ENCODE data around the gene ERBB4.
"Not testable (repeated sequence)": the region's sequence is repeated elsewhere in the genome, so short reads cannot be mapped to it uniquely, and the experiment has no call there.

Gene ERBB4

GRCh38 chr2:212194396-212194795 lies 344.2 kb downstream of the ERBB4 start:
- no peaks in the 10 kb centered on the region for H3K27me3 ChIP-seq
- no peak overlapping the region for H3K4me3 ChIP-seq (ENCODE audit: low read depth in 1 of 2, low read length in 1 of 2)
- H3K36me3 ChIP-seq = no peaks in the 10 kb centered on the region
- H3K4me1 ChIP-seq (ENCODE audit: control insufficient read depth in 1 of 2, insufficient read depth in 1 of 2, low read depth in 1 of 2, low read length in 1 of 2) = no peaks in the 10 kb centered on the region
- H3K27ac ChIP-seq = no peak overlapping the region
- no peak for TF ChIP-seq CTCF (IDR thresholded peaks at IDR 0.05)
- no peaks in the 10 kb centered on the region for H3K9me3 ChIP-seq

- no peaks in the 10 kb centered on the region for H3K36me3 ChIP-seq
- no peak overlapping the region for H3K27ac ChIP-seq
- H3K27me3 ChIP-seq = no peaks in the 10 kb centered on the region
- no peaks in the 10 kb centered on the region for H3K9me3 ChIP-seq
- no peak for TF ChIP-seq CTCF (IDR thresholded peaks at IDR 0.05)
- no peaks in the 10 kb centered on the region for H3K4me1 ChIP-seq (ENCODE audit: control insufficient read depth in 1 of 2, insufficient read depth in 1 of 2, low read depth in 1 of 2, low read length in 1 of 2)
- no peak overlapping the region for H3K4me3 ChIP-seq (ENCODE audit: low read depth in 1 of 2, low read length in 1 of 2)
Measured at GRCh38 chr2:212193803-212194202, 344.8 kb downstream of the ERBB4 start.

GRCh38 chr2:212193056-212193455 lies 345.5 kb downstream of the ERBB4 start:
- H3K9me3 ChIP-seq = no peaks in the 10 kb centered on the region
- H3K36me3 ChIP-seq = no peaks in the 10 kb centered on the region
- no peaks in the 10 kb centered on the region for H3K4me1 ChIP-seq (ENCODE audit: control insufficient read depth in 1 of 2, insufficient read depth in 1 of 2, low read depth in 1 of 2, low read length in 1 of 2)
- no peak for TF ChIP-seq CTCF (IDR thresholded peaks at IDR 0.05)
- no peak overlapping the region for H3K4me3 ChIP-seq (ENCODE audit: low read depth in 1 of 2, low read length in 1 of 2)
- H3K27me3 ChIP-seq = no peaks in the 10 kb centered on the region
- no peak overlapping the region for H3K27ac ChIP-seq

- H3K4me3 ChIP-seq (ENCODE audit: low read depth in 1 of 2, low read length in 1 of 2); H3K4me1 ChIP-seq (ENCODE audit: control insufficient read depth in 1 of 2, insufficient read depth in 1 of 2, low read depth in 1 of 2, low read length in 1 of 2); H3K27ac ChIP-seq; H3K36me3 ChIP-seq; H3K9me3 ChIP-seq; H3K27me3 ChIP-seq: not testable (repeated sequence)
Measured at GRCh38 chr2:212191438-212191837, 347.2 kb downstream of the ERBB4 start.

- Histone ChIP-seq H3K4me3 (ENCODE audit: low read depth in 1 of 2, low read length in 1 of 2) (no peak overlapping the region), H3K9me3 (no peaks in the 10 kb centered on the region), H3K36me3 (no peaks in the 10 kb centered on the region), H3K4me1 (ENCODE audit: control insufficient read depth in 1 of 2, insufficient read depth in 1 of 2, low read depth in 1 of 2, low read length in 1 of 2) (no peaks in the 10 kb centered on the region), H3K27me3 (no peaks in the 10 kb centered on the region), H3K27ac (no peak overlapping the region)
- TF ChIP-seq CTCF (IDR thresholded peaks at IDR 0.05) = no peak
Measured at GRCh38 chr2:212186166-212186565, 352.4 kb downstream of the ERBB4 start.

- Histone ChIP-seq H3K36me3 (no peaks in the 10 kb centered on the region), H3K27me3 (no peaks in the 10 kb centered on the region), H3K4me3 (ENCODE audit: low read depth in 1 of 2, low read length in 1 of 2) (no peak overlapping the region), H3K4me1 (ENCODE audit: control insufficient read depth in 1 of 2, insufficient read depth in 1 of 2, low read depth in 1 of 2, low read length in 1 of 2) (no peaks in the 10 kb centered on the region), H3K9me3 (no peaks in the 10 kb centered on the region), H3K27ac (no peak overlapping the region)
- TF ChIP-seq CTCF (IDR thresholded peaks at IDR 0.05) = no peak
Measured at GRCh38 chr2:212181646-212182045, 357.0 kb downstream of the ERBB4 start.
